Activated T-cell treated with anti-CD3 and anti-CD28 coated beads, Interleukin-2, amount 50 U/mL, for 1 hour (primary cell): ENCODE data around the gene HLA-F.

Source experiments
- DNase-seq: peaks from one replicate; pipeline ENCODE4 v3.0.0-alpha.2; 2020

HLA-F gene

GRCh38 chr6:29723262-29723665 is at the start of gene HLA-F:
Gene HLA-F (plus strand): TSS chr6:29723434. CDS start chr6:29723464, 30 bp downstream.
- peak; percentile 82 for DNase-seq

GRCh38 chr6:29674008-29674407 is 49.2 kb upstream of the HLA-F start:
- DNase-seq = no peak

- no peak for DNase-seq
These were observed 47.7 kb upstream of the HLA-F start for GRCh38 chr6:29675561-29675960.

GRCh38 chr6:29676981-29677601 is 46.1 kb upstream of the HLA-F start:
- no peak for DNase-seq

- DNase-seq = no peak
These were observed 45.1 kb upstream of the HLA-F start for GRCh38 chr6:29678114-29678513.

- DNase-seq = no peak
These were observed 43.3 kb upstream of the HLA-F start for GRCh38 chr6:29679962-29680361.

GRCh38 chr6:29680416-29680815 is 42.8 kb upstream of the HLA-F start:
- DNase-seq = no peak

GRCh38 chr6:29680904-29681303 is 42.3 kb upstream of the HLA-F start, which contains the start of gene ZFP57:
Gene ZFP57 (minus strand): TSS chr6:29681152. CDS start chr6:29677003, 4,149 bp downstream.
- no peak for DNase-seq

- no peak for DNase-seq
These were observed 41.4 kb upstream of the HLA-F start for GRCh38 chr6:29681811-29682210.

GRCh38 chr6:29685718-29686326 is 37.4 kb upstream of the HLA-F start:
- DNase-seq = no peak

- DNase-seq = no peak
These were observed 28.6 kb upstream of the HLA-F start for GRCh38 chr6:29694637-29695036.

GRCh38 chr6:29696147-29697125 is 26.8 kb upstream of the HLA-F start:
- DNase-seq = no peak

- DNase-seq = peak; percentile 85
These were observed 20.6 kb upstream of the HLA-F start for GRCh38 chr6:29702519-29703103.

GRCh38 chr6:29705389-29706231 is 17.6 kb upstream of the HLA-F start:
- no peak for DNase-seq

GRCh38 chr6:29708432-29709179 is 14.6 kb upstream of the HLA-F start:
- peak; percentile 50 for DNase-seq

- DNase-seq = peak; percentile 31
These were observed 14.0 kb upstream of the HLA-F start for GRCh38 chr6:29709188-29709587.

GRCh38 chr6:29710281-29710941 is 12.8 kb upstream of the HLA-F start:
- DNase-seq = no peak

- DNase-seq = peak; percentile 36
These were observed 2.4 kb upstream of the HLA-F start for GRCh38 chr6:29720863-29721262.

- DNase-seq = peak; percentile 81
These were observed 693 bp downstream of the HLA-F start for GRCh38 chr6:29723666-29724588.
